Upper lobe of right lung (tissue), 1 donor: ENCODE data around the gene TNPO3. TPM values are rescaled to one million over a fixed set of nuclear protein-coding genes. Genes with fewer than 3 reads are reported as not detected.

Experiments used
- ATAC-seq: fragments of 200-7000 bp; cut with Tn5 transposase; one replicate; pipeline ENCODE4 v1.9.1; 2020; ENCODE audit warnings: mild to moderate bottlenecking, moderate library complexity
- DNase-seq: peaks from one replicate; pipeline ENCODE4 v3.0.0-alpha.2; 2020
- H3K27ac ChIP-seq: fragments of 200-600 bp; one replicate; pipeline ENCODE4 v1.8.0; 2022
- H3K27me3 ChIP-seq: fragments of 200-600 bp; one replicate; pipeline ENCODE4 v1.8.0; 2022; ENCODE audit warnings: mild to moderate bottlenecking
- H3K36me3 ChIP-seq: fragments of 200-600 bp; one replicate; pipeline ENCODE4 v1.8.0; 2022
- H3K4me1 ChIP-seq: fragments of 200-600 bp; one replicate; pipeline ENCODE4 v1.8.0; 2022
- H3K4me3 ChIP-seq: fragments of 200-600 bp; one replicate; pipeline ENCODE4 v1.8.0; 2022; ENCODE audit warnings: mild to moderate bottlenecking
- H3K9me3 ChIP-seq: fragments of 200-600 bp; one replicate; pipeline ENCODE4 v1.8.0; 2022
- CTCF ChIP-seq: fragments of 200-600 bp; IDR thresholded peaks from one replicate; pipeline ENCODE4 v1.8.0; 2022; ENCODE audit warnings: antibody characterized with exemption
- intact Hi-C: fragments of 100-400 bp; cut with DNase I; formaldehyde crosslinking; loops from one replicate; pipeline ENCODE4 v1.11.0; 2022
- total RNA-seq: library from RNA; stranded (reverse); fragmentation: NEBNext Ultra II Directional; extraction: Animal tissue kit (Norgen Biotek cat#: 25700); gene quantifications from one replicate; pipeline ENCODE4 v1.2.1, GENCODE V29; 2021
- donor health status: DM: no; HTN: yes; CAD: no; lungs with severe emphysema.

TNPO3 gene
- total RNA-seq, 1 donor from 2014 or later: 31.1 TPM

- Histone ChIP-seq H3K36me3 (no peaks in the 10 kb centered on the region), H3K27me3 (peaks cover 68% of the 10 kb centered on the region), H3K9me3 (no peaks in the 10 kb centered on the region), H3K4me3 (no peak within 1 kb of the TSS), H3K4me1 (peaks cover 11% of the 10 kb centered on the region), H3K27ac (no peak within 1 kb of the TSS)
- ATAC-seq (no peak), DNase-seq (peak; percentile 60)
- no peak for TF ChIP-seq CTCF
- intact Hi-C loops: no loop called here
Observed at GRCh38 chr7:128910569-128910945, 144.4 kb downstream of the TNPO3 start, which contains the start of gene KCP. KCP (minus strand) TSS chr7:128910709; CDS start chr7:128910676, 33 bp downstream.

- Histone ChIP-seq H3K36me3 (no peaks in the 10 kb centered on the region), H3K27me3 (peaks cover 61% of the 10 kb centered on the region), H3K9me3 (no peaks in the 10 kb centered on the region), H3K4me1 (peaks cover 7% of the 10 kb centered on the region), H3K4me3 (no peak overlapping the region), H3K27ac (no peak overlapping the region)
- TF ChIP-seq CTCF: no peak
- ATAC-seq (no peak), DNase-seq (peak; percentile 61)
- intact Hi-C loops: no loop called here
Observed at GRCh38 chr7:128909625-128910568, 145.0 kb downstream of the TNPO3 start.

- ATAC-seq (no peak), DNase-seq (peak; percentile 46)
- Histone ChIP-seq H3K4me3 (no peak overlapping the region), H3K27me3 (peaks cover 52% of the 10 kb centered on the region), H3K4me1 (peaks cover 7% of the 10 kb centered on the region), H3K9me3 (no peaks in the 10 kb centered on the region), H3K36me3 (no peaks in the 10 kb centered on the region), H3K27ac (no peak overlapping the region)
- TF ChIP-seq CTCF: no peak
- intact Hi-C loops: no loop called here
Observed at GRCh38 chr7:128908750-128909624, 145.9 kb downstream of the TNPO3 start.

GRCh38 chr7:128906766-128907559 lies 147.9 kb downstream of the TNPO3 start:
- intact Hi-C loops: no loop called here
- Histone ChIP-seq H3K27me3 (peaks cover 50% of the 10 kb centered on the region), H3K4me1 (peaks cover 7% of the 10 kb centered on the region), H3K4me3 (no peak overlapping the region), H3K36me3 (no peaks in the 10 kb centered on the region), H3K9me3 (no peaks in the 10 kb centered on the region), H3K27ac (no peak overlapping the region)
- ATAC-seq (no peak), DNase-seq (peak; percentile 46)
- TF ChIP-seq CTCF: no peak
